ENCODE results near the gene CHD6.

- TF ChIP-seq EZH2phosphoT487 (IDR thresholded peaks at IDR 0.05; ENCODE audit: insufficient read depth, low read depth) (no peak), EZH2 (IDR thresholded peaks at IDR 0.05; ENCODE audit: insufficient read depth, poor library complexity, severe bottlenecking) (no peak)
These were observed 195.2 kb downstream of the CHD6 start for GRCh38 chr20:41422953-41423352.
